ENCODE measurements around the gene KDM4C.

KDM4C gene

GRCh38 chr9:6902423-6902822 is 144.7 kb downstream of the KDM4C start:
- no peak for DNase-seq

DNA sequence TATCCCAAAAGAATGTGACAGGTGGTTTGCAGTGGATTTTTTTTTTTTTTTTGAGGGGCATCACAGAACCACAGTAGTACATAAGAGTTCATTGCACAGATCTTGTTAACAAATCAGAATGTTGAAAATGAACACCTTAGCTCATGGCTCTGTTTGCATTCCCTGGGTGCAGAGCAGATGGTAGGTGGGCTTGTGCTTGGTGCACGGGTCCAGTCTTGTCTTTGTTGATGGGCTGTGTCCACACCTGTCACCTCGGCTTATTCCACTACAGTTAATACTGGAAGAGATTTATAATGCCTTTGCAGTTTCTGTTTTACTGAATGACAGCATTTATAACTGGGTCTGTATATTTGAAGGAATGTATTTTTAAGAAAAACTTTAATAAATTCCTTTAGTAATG is 146.6 kb downstream of the KDM4C start:
- DNase-seq: no peak

DNA sequence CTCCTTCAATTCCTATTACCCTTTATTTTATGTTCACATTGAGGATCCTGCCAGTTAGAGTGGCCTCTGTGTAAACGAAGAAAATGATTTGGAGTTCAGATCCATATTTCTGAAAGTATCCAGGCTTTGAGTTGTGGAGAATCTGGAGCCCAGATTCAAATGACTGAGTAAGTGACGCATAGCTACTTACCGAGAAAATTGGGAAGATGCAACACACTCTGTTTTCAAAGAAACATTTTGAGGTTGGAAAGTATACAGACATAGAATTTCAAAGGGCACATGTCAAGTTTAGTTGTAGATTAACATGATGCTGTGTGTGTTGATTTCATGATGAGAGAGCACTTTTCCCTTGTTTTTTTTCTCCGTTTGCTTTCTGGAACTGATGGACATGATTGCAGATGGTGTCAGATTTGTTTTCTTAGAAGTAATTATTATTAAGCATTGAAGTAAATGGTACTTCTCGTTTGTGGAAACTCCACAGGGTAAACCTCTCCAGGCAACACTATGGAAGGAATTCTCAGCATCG is 148.1 kb downstream of the KDM4C start:
- no peak for DNase-seq

GRCh38 chr9:6907772-6908381 is 150.1 kb downstream of the KDM4C start:
- peak in 1 of 56 donors; percentile 23 for DNase-seq

DNA sequence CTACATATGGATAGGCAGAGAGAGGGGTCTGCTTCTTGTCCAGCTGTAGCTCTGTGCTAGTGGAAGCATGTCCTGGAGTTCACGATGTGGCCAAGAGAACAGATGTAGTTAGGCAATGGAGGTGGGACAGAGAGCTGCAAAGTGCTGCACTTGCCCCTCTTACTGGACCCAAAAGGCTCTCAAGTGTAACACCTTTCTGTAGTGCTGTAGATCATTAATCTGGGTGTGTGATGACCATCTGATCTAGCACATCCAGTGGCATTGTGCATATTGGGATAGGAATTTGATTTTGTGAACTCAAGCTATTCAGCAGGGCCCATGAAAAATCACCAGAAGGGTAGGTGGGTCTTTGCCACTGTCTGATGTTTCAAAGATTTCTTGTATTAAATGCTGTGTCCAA is 151.4 kb downstream of the KDM4C start:
- no peak for DNase-seq

DNA sequence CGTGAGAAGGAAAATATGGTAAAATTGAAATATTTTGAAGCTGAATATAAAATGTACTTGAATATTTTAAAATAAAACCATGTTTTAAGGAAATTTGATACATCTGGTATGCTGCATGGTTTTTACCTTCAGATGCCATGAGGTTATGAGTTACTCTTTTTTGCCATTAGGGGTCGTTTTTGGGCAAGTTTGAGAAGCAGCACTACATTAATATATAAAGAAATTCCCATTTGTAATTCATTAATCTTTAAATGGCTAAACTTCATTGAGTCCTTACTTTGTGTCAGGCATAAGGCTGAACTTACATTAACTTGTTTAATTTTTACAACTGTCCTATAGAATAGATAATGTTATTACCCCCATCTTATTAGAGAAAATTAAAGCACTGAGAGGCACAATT is 152.3 kb downstream of the KDM4C start:
- no peak for DNase-seq

GRCh38 chr9:6910497-6910896 is 152.7 kb downstream of the KDM4C start:
- DNase-seq: no peak

DNA sequence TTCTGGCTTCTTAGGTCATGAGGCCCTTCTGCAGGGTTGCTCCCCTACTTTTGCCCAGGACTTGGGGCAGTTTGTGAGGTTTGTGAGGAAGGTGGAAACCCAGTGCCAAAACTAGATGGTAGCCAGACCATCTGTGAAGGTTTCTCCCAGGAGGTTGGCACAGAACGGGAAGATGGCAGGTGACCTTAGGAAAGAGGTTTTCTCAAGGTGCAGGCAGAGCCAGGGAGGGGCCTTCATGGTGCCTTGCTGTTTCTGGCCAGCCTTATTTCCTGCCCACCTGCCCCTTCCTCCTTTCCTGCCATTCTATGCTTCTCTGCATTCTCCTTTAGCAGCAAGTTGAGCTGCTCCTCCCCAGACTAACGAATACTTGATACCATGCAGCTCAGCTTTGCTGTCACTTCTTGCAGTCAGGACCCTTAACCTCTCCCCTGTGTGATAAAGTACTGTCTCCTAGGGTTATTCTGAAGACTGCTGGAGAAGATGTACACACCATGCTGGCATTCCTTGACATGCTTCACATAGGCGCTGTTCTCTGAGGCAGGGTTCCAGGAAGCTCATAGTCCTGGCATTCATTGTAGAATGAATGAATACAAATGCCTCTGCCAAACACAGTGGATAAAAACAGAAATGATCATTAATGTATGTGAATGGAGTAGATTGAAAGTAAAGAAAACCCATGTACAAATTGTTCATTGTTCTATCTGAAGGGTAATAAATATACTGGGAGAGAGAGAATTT is 154.3 kb downstream of the KDM4C start:
- DNase-seq: peak in 3 of 56 donors; percentile 2 to 24 (median 3)

- no peak for DNase-seq
Observed at GRCh38 chr9:6915635-6916034, 157.9 kb downstream of the KDM4C start.

- no peak for DNase-seq
Observed at GRCh38 chr9:6917162-6917561, 159.4 kb downstream of the KDM4C start.

DNA sequence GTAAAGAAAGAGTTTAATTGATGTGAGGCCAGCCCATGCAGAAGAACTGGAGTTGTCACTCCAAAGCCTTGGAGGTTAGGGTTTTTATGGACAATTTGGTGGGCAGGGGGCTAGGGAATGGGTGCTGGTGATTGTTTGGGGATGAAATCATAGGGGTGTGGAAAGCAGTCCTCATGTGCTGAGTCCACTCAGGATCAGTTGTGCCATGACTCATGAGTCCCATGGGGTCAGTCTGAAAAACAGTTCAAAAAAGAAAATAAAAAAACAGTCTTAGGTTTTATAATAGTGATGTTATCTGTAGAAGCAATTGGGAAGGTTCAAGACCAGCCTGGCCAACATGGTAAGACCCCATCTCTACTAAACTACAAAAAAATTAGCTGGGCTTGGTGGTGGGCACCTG is 162.3 kb downstream of the KDM4C start:
- DNase-seq: no peak

- DNase-seq: no peak
Observed at GRCh38 chr9:6921315-6921714, 163.5 kb downstream of the KDM4C start.

DNA sequence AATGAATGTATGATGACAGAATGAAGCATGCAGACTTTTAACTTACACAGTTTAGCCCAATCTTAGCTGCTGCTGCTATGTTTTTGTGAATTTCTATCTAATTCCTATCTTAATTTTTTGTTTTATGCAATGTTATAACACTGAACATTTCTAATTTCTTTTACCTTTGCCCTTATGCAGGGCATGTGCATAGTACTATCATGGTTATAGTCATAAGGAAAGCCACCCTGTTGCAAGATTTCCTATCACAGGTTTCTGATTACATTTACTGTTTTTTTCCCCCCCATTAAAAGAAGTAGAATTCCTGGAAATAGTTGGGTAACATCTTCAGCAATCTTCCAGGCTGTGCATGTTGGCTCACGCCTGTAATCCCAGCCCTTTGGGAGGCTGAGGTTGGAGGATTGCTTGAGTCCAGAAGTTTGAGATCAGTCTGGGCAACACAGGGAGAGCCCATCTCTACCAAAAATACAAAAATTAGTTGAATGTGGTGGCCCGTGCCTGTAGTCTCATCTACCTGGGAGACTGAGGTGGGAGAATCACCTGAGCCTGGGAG is 164.4 kb downstream of the KDM4C start:
- DNase-seq: no peak

DNA sequence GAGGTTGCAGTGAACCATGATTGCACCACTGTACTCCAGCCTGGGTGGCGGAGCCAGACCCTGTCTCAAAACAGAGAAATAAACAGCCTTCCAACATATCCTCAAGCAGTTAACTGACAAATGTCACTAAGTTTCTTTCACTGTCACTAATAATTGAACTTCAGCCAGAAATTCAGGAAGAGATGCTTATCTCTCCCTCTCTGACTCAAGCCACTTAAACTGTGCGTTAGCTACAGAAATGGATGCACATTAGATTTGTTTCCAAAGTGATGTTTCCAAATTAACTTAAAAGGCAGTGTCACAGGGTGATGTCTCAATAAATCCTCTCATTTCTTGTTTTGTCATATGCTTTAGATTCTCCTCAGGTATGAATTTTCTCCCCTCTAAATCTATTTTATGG is 164.9 kb downstream of the KDM4C start:
- no peak for DNase-seq

DNA sequence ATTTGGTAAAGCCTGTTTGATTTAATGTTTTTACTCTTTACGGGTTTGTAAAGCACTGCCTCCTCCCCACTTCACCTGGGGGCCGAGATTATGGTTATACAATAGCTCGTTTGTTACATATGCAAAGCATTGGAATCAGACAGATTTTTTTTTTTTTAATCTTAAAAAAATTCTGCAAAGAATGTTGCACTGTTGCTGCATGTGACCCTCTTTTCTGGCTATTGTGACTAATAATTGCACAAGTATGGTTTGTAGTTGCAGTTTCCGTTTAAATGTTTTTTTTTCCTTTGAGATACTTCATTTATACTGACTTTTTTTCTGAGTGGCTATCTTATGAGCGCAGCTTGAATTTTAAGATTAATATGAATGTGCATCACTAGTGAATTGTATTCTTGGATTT is 165.3 kb downstream of the KDM4C start:
- DNase-seq: no peak

- no peak for DNase-seq
Observed at GRCh38 chr9:6924149-6924548, 166.4 kb downstream of the KDM4C start.

DNA sequence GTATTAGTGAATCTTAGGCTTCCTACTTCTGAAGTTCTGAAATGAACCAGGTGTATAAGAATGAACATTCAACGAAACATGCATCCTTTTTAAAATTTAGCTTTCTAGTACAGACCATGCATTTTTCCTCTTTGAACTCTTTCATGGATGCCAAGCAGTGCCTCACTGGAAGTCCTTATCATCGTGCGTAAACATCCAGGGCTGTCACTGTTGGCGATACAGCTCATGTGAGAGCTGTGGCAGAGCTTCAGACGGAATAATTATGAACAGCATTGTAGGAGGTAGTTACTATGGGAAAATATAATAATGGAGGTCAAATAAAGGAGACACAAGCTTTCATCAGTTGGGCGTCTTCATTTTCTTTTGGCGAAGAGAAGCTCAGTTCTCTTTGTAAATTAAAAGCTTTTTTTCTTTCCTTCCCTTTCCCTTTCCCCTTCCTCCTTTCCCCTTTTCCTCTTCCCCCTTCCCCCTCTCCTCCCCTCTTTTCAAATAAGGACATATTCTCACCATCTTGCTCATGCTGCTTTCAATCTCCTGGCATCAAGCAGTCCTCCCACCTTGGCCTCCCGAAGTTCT is 167.3 kb downstream of the KDM4C start:
- DNase-seq: peak in 12 of 56 donors; percentile 3 to 39 (median 14)

DNA sequence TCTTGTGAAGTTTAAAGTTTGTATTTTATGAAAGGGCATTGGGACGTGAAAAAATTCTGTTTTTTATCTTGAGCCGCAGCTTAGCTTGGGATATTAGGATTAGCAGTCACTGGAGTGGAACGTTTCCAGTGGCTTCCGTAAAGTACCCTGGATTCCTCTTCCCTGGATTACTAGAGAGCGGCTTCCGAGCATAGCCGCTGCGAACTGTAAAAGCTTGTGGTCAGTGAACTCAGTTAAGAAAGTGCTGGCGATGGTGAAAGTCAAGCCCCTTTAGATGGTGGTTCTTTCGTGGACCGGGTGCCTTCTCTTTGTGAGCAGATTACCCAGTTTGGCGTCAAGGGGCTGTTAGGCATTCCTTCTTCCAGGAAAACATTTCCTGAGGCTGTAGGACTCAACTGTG is 168.1 kb downstream of the KDM4C start:
- no peak for DNase-seq

DNA sequence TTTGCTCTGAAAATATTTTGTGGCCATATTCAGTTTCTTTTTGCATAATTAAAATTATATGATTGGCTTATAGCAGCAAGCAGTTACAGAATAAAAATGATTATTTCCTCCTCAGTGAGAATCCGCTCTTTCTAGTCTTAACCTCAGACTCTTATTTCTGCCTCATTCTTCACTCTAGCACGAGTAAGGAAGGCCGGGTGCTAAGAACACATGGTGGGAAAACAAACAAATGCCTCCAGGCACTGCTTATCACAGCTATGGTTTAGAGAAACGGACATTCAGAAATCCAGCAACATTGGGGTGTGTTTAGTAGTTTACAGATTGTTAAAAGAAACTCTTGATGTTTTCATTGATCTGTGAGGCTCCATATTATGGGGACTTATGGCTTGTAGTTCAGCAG is 168.7 kb downstream of the KDM4C start:
- DNase-seq: no peak

GRCh38 chr9:6927838-6928237 is 170.1 kb downstream of the KDM4C start:
- no peak for DNase-seq

DNA sequence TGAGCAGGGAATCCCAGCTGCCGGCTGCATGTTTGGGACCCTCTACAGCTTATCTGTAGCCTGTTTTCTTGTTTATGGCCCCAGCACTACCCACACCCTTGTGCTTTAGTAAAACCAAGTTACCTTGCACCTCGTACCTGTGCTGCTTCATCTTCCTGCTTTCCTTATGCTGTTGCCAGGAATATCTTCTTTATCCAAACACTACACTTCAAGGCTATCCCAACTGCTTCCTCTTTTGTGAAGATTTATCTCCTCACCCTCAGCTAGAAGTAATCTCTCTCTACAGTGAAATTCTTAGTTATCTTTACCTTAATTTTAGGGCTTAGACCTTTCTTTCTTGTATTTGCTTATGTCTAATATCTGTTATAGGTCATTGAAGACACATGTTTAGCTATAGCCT is 171.1 kb downstream of the KDM4C start:
- no peak for DNase-seq

GRCh38 chr9:6929441-6930215 is 171.9 kb downstream of the KDM4C start:
- DNase-seq: no peak
